A549 (cell line): Measurements from ENCODE around the gene TMEM97. TPM values are rescaled to one million over a fixed set of nuclear protein-coding genes. Genes with fewer than 3 reads are reported as not detected.
A peak's percentile ranks its signal among the peaks of the same experiment; 100 is the strongest.

ENCODE experiments used
- ATAC-seq, 2 experiments: fragments of 200-7000 bp in 1 of 2; fragments of >200 bp in 1 of 2; cut with Nextera tagmentation in 1 of 2; cut with Tn5 transposase in 1 of 2; 3 replicates each; pipeline versions ENCODE4 v1.8.0 to v1.9.1; 2018 to 2020; ENCODE audit warnings: mild to moderate bottlenecking in 1 of 2, moderate library complexity in 1 of 2
- CTCF ChIA-PET: fragments of 300-600 bp; sonication (Branson Sonifier 250); formaldehyde crosslinking; extraction: SDS; loops from one replicate; lab custom pipeline; 2021; ENCODE audit warnings: antibody characterized with exemption, inconsistent platforms; lab: Yijun Ruan, JAX
- POLR2A ChIA-PET: fragments of 350-600 bp; formaldehyde crosslinking; extraction: SDS; loops from one replicate; lab custom pipeline; 2021; ENCODE audit warnings: antibody characterized with exemption, inconsistent platforms; lab: Yijun Ruan, JAX
- DNase-seq, 2 experiments: peaks; one replicate each; pipeline versions ENCODE4 v3.0.0 to v3.0.0-alpha.2; 2011 to 2016; ENCODE audit warnings: low read depth in 1 of 2, low spot score in 1 of 2
- FAIRE-seq: peaks from 2 replicates; lab custom pipeline; 2011; peaks lifted over from hg19 to GRCh38; lab: Jason Lieb, UNC
- H3K27ac ChIP-seq, 2 experiments: fragments of >200 bp; sonication (Bioruptor Twin); formaldehyde crosslinking; 3 replicates each; pipeline ENCODE4 v1.5.1; 2016 to 2017
- H3K4me1 ChIP-seq: fragments of >200 bp; sonication (Bioruptor Twin); formaldehyde crosslinking; 3 replicates; pipeline ENCODE4 v1.6.1; 2016
- H3K4me2 ChIP-seq: fragments of >200 bp; sonication (Bioruptor Twin); formaldehyde crosslinking; 3 replicates; pipeline ENCODE4 v1.6.1; 2016
- H3K4me3 ChIP-seq: fragments of >200 bp; sonication (Bioruptor Twin); formaldehyde crosslinking; 3 replicates; pipeline ENCODE4 v1.5.1; 2016
- H3K9me3 ChIP-seq: fragments of >200 bp; sonication (Bioruptor Twin); formaldehyde crosslinking; 3 replicates; pipeline ENCODE4 v1.6.1; 2016
- CBX2 ChIP-seq: fragments of 200-600 bp; sonication (generic); IDR thresholded peaks from 2 replicates; pipeline ENCODE4 v1.6.1; 2016; ENCODE audit warnings: low read depth, mild to moderate bottlenecking, borderline replicate concordance
- CBX8 ChIP-seq: fragments of 200-600 bp; sonication (generic); IDR thresholded peaks from 2 replicates; pipeline ENCODE4 v1.6.1; 2016
- FOSB ChIP-seq: fragments of 250-450 bp; sonication (Bioruptor Pico); IDR thresholded peaks from 2 replicates; pipeline ENCODE4 v1.5.0; 2020; ENCODE audit warnings: mild to moderate bottlenecking, moderate library complexity
- HEYL ChIP-seq: fragments of 250-450 bp; sonication (Bioruptor Pico); IDR thresholded peaks from 2 replicates; pipeline ENCODE4 v1.8.0; 2021; ENCODE audit warnings: mild to moderate bottlenecking, moderate library complexity
- HOXB13 ChIP-seq: fragments of 250-450 bp; sonication (Bioruptor Pico); IDR thresholded peaks from 2 replicates; pipeline ENCODE4 v1.5.0; 2020; ENCODE audit warnings: low read depth, mild to moderate bottlenecking, moderate library complexity
- JUNB ChIP-seq: fragments of >200 bp; sonication (Bioruptor Twin); formaldehyde crosslinking; IDR thresholded peaks from 2 replicates; pipeline ENCODE4 v1.6.1; 2016
- KDM1A ChIP-seq: fragments of 200-600 bp; sonication (generic); IDR thresholded peaks from 2 replicates; pipeline ENCODE4 v1.6.1; 2016; ENCODE audit warnings: low read depth, mild to moderate bottlenecking
- MAFK ChIP-seq: fragments of 450-650 bp; IDR thresholded peaks from 2 replicates; pipeline ENCODE4 v1.6.1; 2014; ENCODE audit not compliant: partially characterized antibody
- MAZ ChIP-seq: fragments of 150-350 bp; IDR thresholded peaks from 2 replicates; pipeline ENCODE4 v1.6.1; 2014; ENCODE audit warnings: antibody characterized with exemption, low read depth, low read length, borderline replicate concordance
- NFE2L2 ChIP-seq: fragments of 150-350 bp; conservative IDR thresholded peaks from 2 replicates; pipeline ENCODE4 v1.6.1; 2014; ENCODE audit warnings: low read length
- POLR2AphosphoS2 ChIP-seq: conservative IDR thresholded peaks from 2 replicates; pipeline ENCODE4 v1.6.1; 2012; ENCODE audit warnings: low read length, improper control_type of control experiment, inconsistent platforms
- RAD21 ChIP-seq, 2 experiments: fragments of >200 bp in 1 of 2; sonication (Bioruptor Twin) in 1 of 2; formaldehyde crosslinking in 1 of 2; IDR thresholded peaks in 1 of 2; conservative IDR thresholded peaks in 1 of 2; 2 replicates in 1 of 2; 3 replicates in 1 of 2; pipeline ENCODE4 v1.6.1; 2012 to 2018; ENCODE audit warnings: inconsistent platforms in 1 of 2
- RARB ChIP-seq: fragments of 250-450 bp; sonication (Bioruptor Pico); IDR thresholded peaks from 2 replicates; pipeline ENCODE4 v1.8.0; 2021; ENCODE audit warnings: mild to moderate bottlenecking, moderate library complexity
- RFX5 ChIP-seq: fragments of 450-650 bp; IDR thresholded peaks from 2 replicates; pipeline ENCODE4 v1.7.1; 2014; ENCODE audit warnings: antibody characterized with exemption, mild to moderate bottlenecking, moderate library complexity
- TFCP2L1 ChIP-seq: fragments of 250-450 bp; sonication (Bioruptor Pico); IDR thresholded peaks from 2 replicates; pipeline ENCODE4 v1.5.0; 2021; ENCODE audit warnings: mild to moderate bottlenecking
- ZC3H11A ChIP-seq: fragments of 450-650 bp; IDR thresholded peaks from 2 replicates; pipeline ENCODE4 v1.6.1; 2014; ENCODE audit warnings: antibody characterized with exemption, mild to moderate bottlenecking
- ZNF302 ChIP-seq: fragments of 250-450 bp; sonication (Bioruptor Pico); IDR thresholded peaks from 2 replicates; pipeline ENCODE4 v1.9.0; 2021; ENCODE audit warnings: inconsistent platforms, mild to moderate bottlenecking, moderate library complexity
- ZSCAN20 ChIP-seq: fragments of 250-450 bp; sonication (Bioruptor Pico); IDR thresholded peaks from 2 replicates; pipeline ENCODE4 v1.8.0; 2022; ENCODE audit warnings: mild to moderate bottlenecking, moderate library complexity
- WGBS: methylation state at CpG from one replicate; pipeline ENCODE4 v1.1.6; 2017; ENCODE audit errors: missing lambda C conversion rate; 5-methylcytosine and 5-hydroxymethylcytosine counted together
- polyA plus RNA-seq, 4 experiments: library from polyadenylated mRNA; depleted of rRNA in 3 of 4; stranded (reverse); fragments of >200 nt; fragmentation: RNase III in 1 of 4; extraction: RNeasy Plus Mini Kit Qiagen cat#74134 plus additional on column Dnase treatment in 1 of 4; gene quantifications; 2 replicates in 3 of 4; 3 replicates in 1 of 4; pipeline ENCODE4 v1.2.3, GENCODE V29; 2011 to 2017
- TF ChIP-seq, protein P1 (sequence below): fragments of >200 bp; sonication (Bioruptor Twin); formaldehyde crosslinking; IDR thresholded peaks from 3 replicates; pipeline ENCODE4 v1.5.1; 2016
- TF ChIP-seq, protein P2 (sequence below): fragments of 200-600 bp; sonication (generic); IDR thresholded peaks from 2 replicates; pipeline ENCODE4 v1.6.1; 2016; ENCODE audit warnings: antibody characterized with exemption, mild to moderate bottlenecking, moderate library complexity
- TF ChIP-seq, protein P3 (sequence below): fragments of 250-450 bp; sonication (Bioruptor Pico); IDR thresholded peaks from 2 replicates; pipeline ENCODE4 v1.5.0; 2020; ENCODE audit warnings: low read depth, mild to moderate bottlenecking, moderate library complexity
- TF ChIP-seq, protein P4 (sequence below): IDR thresholded peaks from 2 replicates; pipeline ENCODE4 v1.6.1; 2012
- TF ChIP-seq, protein P5 (sequence below): IDR thresholded peaks from 2 replicates; pipeline ENCODE4 v1.6.1; 2012

Gene TMEM97
- polyA plus RNA-seq, 2 of the 4 experiments (the other 2 are of a cell fraction), result 75.6 to 90.9 TPM

DNA sequence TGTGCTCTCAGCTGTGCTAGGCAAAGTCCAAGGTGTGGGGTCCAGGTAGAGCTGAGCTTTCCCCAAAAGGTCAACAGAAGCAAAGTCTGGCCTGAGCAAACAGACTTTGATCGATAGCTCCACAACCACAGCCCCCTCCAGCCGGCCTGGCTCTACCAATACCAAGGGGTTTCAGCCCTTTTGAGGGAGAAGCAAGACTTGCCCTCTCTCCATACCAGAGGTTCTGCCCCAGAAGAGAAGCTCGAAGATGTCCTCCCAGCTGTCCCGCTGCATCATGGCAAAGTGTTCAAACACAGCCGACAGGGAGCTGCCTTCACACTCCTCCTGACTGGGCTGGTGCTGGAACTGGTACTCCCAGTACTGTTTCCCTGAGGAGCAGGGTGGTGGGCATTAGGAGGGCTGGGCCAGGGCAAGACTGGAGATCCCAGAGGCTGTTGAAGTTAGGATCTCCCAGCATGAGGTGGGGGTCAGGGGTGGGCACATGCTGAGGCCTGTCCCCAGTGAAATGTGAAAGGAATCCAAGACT, 49.4 kb downstream of the TMEM97 start:
- H3K9me3 ChIP-seq, result no peaks in the 10 kb centered on the region
- ChIA-PET POLR2A (interaction anchor here (0.6 to 1.3 kb wide), 4 partner anchors 10 to 36 kb away, joined by 3 to 9 read pairs (median 4); partner anchors contain the start of gene POLDIP2), CTCF (interaction anchor here (1.0 to 5.5 kb wide), 6 partner anchors 10 to 173 kb away, joined by 3 to 27 read pairs (median 6); partner anchors contain the start of gene POLDIP2)
- no peak for FAIRE-seq
- DNase-seq, result no peak
- 78% methylated on average over 5 of the region's 5 CpGs for WGBS
- TF ChIP-seq, protein P1, sequence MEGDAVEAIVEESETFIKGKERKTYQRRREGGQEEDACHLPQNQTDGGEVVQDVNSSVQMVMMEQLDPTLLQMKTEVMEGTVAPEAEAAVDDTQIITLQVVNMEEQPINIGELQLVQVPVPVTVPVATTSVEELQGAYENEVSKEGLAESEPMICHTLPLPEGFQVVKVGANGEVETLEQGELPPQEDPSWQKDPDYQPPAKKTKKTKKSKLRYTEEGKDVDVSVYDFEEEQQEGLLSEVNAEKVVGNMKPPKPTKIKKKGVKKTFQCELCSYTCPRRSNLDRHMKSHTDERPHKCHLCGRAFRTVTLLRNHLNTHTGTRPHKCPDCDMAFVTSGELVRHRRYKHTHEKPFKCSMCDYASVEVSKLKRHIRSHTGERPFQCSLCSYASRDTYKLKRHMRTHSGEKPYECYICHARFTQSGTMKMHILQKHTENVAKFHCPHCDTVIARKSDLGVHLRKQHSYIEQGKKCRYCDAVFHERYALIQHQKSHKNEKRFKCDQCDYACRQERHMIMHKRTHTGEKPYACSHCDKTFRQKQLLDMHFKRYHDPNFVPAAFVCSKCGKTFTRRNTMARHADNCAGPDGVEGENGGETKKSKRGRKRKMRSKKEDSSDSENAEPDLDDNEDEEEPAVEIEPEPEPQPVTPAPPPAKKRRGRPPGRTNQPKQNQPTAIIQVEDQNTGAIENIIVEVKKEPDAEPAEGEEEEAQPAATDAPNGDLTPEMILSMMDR, result no peak
- TF ChIP-seq, protein P2, sequence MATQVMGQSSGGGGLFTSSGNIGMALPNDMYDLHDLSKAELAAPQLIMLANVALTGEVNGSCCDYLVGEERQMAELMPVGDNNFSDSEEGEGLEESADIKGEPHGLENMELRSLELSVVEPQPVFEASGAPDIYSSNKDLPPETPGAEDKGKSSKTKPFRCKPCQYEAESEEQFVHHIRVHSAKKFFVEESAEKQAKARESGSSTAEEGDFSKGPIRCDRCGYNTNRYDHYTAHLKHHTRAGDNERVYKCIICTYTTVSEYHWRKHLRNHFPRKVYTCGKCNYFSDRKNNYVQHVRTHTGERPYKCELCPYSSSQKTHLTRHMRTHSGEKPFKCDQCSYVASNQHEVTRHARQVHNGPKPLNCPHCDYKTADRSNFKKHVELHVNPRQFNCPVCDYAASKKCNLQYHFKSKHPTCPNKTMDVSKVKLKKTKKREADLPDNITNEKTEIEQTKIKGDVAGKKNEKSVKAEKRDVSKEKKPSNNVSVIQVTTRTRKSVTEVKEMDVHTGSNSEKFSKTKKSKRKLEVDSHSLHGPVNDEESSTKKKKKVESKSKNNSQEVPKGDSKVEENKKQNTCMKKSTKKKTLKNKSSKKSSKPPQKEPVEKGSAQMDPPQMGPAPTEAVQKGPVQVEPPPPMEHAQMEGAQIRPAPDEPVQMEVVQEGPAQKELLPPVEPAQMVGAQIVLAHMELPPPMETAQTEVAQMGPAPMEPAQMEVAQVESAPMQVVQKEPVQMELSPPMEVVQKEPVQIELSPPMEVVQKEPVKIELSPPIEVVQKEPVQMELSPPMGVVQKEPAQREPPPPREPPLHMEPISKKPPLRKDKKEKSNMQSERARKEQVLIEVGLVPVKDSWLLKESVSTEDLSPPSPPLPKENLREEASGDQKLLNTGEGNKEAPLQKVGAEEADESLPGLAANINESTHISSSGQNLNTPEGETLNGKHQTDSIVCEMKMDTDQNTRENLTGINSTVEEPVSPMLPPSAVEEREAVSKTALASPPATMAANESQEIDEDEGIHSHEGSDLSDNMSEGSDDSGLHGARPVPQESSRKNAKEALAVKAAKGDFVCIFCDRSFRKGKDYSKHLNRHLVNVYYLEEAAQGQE, result no peak
- TF ChIP-seq, protein P3, sequence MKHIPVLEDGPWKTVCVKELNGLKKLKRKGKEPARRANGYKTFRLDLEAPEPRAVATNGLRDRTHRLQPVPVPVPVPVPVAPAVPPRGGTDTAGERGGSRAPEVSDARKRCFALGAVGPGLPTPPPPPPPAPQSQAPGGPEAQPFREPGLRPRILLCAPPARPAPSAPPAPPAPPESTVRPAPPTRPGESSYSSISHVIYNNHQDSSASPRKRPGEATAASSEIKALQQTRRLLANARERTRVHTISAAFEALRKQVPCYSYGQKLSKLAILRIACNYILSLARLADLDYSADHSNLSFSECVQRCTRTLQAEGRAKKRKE, result no peak
- no peak for TF ChIP-seq FOSB
- no peak for TF ChIP-seq ZSCAN20 (CRISPR knock-in tag)
- no peak for TF ChIP-seq HOXB13 (CRISPR knock-in tag)
- no peak for TF ChIP-seq TFCP2L1 (CRISPR knock-in tag)
- TF ChIP-seq MAFK, result no peak
- TF ChIP-seq ZNF302 (CRISPR knock-in tag), result no peak
- no peak for TF ChIP-seq NFE2L2
- TF ChIP-seq ZC3H11A, result no peak
- TF ChIP-seq RFX5, result no peak
- TF ChIP-seq, protein P4, sequence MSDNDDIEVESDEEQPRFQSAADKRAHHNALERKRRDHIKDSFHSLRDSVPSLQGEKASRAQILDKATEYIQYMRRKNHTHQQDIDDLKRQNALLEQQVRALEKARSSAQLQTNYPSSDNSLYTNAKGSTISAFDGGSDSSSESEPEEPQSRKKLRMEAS, result no peak
- TF ChIP-seq MAZ, result no peak
- no peak for TF ChIP-seq HEYL (CRISPR knock-in tag)
- no peak for TF ChIP-seq KDM1A
- TF ChIP-seq JUNB, result no peak
- TF ChIP-seq RARB (CRISPR knock-in tag), result no peak
- H3K4me3 ChIP-seq, result no peak overlapping the region
- peaks cover 30% of the 10 kb centered on the region for H3K4me1 ChIP-seq
- peak overlapping the region in 1 of 2 experiments; percentile 87; a peak in 3 of 6 replicates for H3K27ac ChIP-seq
- no peak overlapping the region for H3K4me2 ChIP-seq
- no peak for ATAC-seq

DNA sequence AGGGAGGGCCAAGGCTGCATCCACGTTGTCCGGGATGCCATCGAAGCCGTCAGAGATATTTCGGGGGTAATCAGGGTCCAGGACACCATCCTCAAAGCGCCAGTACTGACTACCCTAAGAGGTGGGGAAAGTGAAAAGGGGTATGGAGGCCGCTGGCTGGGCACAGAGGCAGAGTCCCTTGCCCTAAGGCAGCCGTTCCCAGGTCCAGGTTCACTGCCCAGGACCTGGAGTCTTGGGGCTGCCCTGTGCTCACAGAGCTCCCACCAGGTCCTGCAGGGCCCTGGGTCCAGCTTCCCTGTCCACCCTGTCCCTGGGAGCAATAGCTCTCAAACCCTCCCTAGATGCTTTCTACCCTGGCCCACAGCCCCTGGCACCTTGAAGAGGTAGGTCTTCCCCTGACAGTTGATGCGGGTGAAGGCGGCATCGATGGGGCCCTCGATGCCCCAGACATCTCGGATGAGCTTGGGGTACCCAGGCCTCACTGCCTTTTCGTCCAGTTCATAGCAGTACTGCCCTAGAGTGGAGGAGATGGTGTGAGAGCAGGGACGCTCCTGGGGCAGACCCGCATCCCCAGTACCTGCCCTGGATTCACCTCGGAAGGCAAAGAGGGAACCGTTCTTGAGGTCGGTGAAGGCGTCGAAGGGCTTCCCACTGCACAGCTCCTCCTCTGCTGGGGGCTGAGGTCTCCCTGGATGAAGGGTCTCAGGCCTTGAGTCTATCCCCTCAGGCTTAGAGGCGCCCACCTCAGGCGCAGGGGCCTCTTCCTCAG, 50.1 kb downstream of the TMEM97 start:
- 95% methylated on average over 23 of the region's 23 CpGs for WGBS
- H3K4me1 ChIP-seq, result peaks cover 30% of the 10 kb centered on the region
- H3K9me3 ChIP-seq, result no peaks in the 10 kb centered on the region
- FAIRE-seq (no peak), DNase-seq (no peak), ATAC-seq (no peak)
- peak overlapping the region; percentile 83 to 87; a peak in 5 of 6 replicates for H3K27ac ChIP-seq
- no peak overlapping the region for H3K4me3 ChIP-seq
- POLR2A ChIA-PET, result interaction anchor here (0.6 to 1.8 kb wide), 6 partner anchors 10 to 48 kb away, joined by 3 to 9 read pairs (median 4); partner anchors contain the start of gene POLDIP2
- peak overlapping the region; percentile 81; the same call in 2 of the 3 replicates for H3K4me2 ChIP-seq
- CTCF ChIA-PET, result interaction anchor here (1.1 to 5.5 kb wide), 6 partner anchors 11 to 138 kb away, joined by 3 to 27 read pairs (median 6); partner anchors contain the start of gene POLDIP2
- TF ChIP-seq, protein P5, sequence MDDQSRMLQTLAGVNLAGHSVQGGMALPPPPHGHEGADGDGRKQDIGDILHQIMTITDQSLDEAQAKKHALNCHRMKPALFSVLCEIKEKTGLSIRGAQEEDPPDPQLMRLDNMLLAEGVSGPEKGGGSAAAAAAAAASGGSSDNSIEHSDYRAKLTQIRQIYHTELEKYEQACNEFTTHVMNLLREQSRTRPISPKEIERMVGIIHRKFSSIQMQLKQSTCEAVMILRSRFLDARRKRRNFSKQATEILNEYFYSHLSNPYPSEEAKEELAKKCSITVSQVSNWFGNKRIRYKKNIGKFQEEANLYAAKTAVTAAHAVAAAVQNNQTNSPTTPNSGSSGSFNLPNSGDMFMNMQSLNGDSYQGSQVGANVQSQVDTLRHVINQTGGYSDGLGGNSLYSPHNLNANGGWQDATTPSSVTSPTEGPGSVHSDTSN, result no peak
- TF ChIP-seq CBX2, result no peak
- TF ChIP-seq POLR2AphosphoS2, result no peak
- no peak for TF ChIP-seq RAD21 (conservative IDR thresholded peaks at IDR 0.05 in 1 of 2, IDR thresholded peaks at IDR 0.05 in 1 of 2)
- no peak for TF ChIP-seq JUNB
- TF ChIP-seq CBX8, result no peak
